Hepatocyte (in vitro differentiated cells): Measurements from ENCODE around the gene XPNPEP1. TPM values are rescaled to one million over a fixed set of nuclear protein-coding genes. Genes with fewer than 3 reads are reported as not detected.

Source experiments
- DNase-seq: peaks from one replicate; pipeline ENCODE4 v3.0.0-alpha.2; 2016; ENCODE audit warnings: low spot score
- H2AFZ ChIP-seq: fragments of 200-600 bp; sonication (generic); 2 replicates; pipeline ENCODE4 v1.6.0; 2016; ENCODE audit warnings: antibody characterized with exemption, mild to moderate bottlenecking
- H3K27ac ChIP-seq: fragments of 200-600 bp; sonication (generic); 2 replicates; pipeline ENCODE4 v1.5.1; 2016; ENCODE audit warnings: mild to moderate bottlenecking
- H3K27me3 ChIP-seq: fragments of 200-600 bp; sonication (generic); 2 replicates; pipeline ENCODE4 v1.6.1; 2016
- H3K36me3 ChIP-seq: fragments of 200-600 bp; sonication (generic); replicated peaks from 2 replicates; pipeline ENCODE4 v1.5.1; 2016; ENCODE audit warnings: low read depth; ENCODE audit not compliant: insufficient read depth
- H3K4me1 ChIP-seq: fragments of 200-600 bp; sonication (generic); 2 replicates; pipeline ENCODE4 v1.5.1; 2016; ENCODE audit warnings: mild to moderate bottlenecking, moderate library complexity; ENCODE audit not compliant: insufficient read depth
- H3K4me2 ChIP-seq: fragments of 200-600 bp; sonication (generic); 2 replicates; pipeline ENCODE4 v1.6.0; 2016
- H3K4me3 ChIP-seq: fragments of 200-600 bp; sonication (generic); 2 replicates; pipeline ENCODE4 v1.5.1; 2016; ENCODE audit warnings: mild to moderate bottlenecking
- H3K79me2 ChIP-seq: fragments of 200-600 bp; sonication (generic); 2 replicates; pipeline ENCODE4 v1.6.0; 2017; ENCODE audit warnings: mild to moderate bottlenecking
- H3K9me2 ChIP-seq: fragments of 200-600 bp; sonication (generic); replicated peaks from 2 replicates; pipeline ENCODE4 v1.6.0; 2017; ENCODE audit warnings: mild to moderate bottlenecking; ENCODE audit not compliant: insufficient read depth
- H3K9me3 ChIP-seq: fragments of 200-600 bp; sonication (generic); 2 replicates; pipeline ENCODE4 v1.5.1; 2016; ENCODE audit warnings: low read depth, mild to moderate bottlenecking
- H4K20me1 ChIP-seq: fragments of 200-600 bp; sonication (generic); 2 replicates; pipeline ENCODE4 v1.6.0; 2016; ENCODE audit warnings: mild to moderate bottlenecking; ENCODE audit not compliant: insufficient read depth, poor library complexity, severe bottlenecking
- CTCF ChIP-seq: fragments of 200-600 bp; sonication (generic); IDR thresholded peaks from 2 replicates; pipeline ENCODE4 v1.5.1; 2016; ENCODE audit warnings: antibody characterized with exemption, mild to moderate bottlenecking; ENCODE audit not compliant: poor library complexity
- EZH2 ChIP-seq: fragments of 200-600 bp; sonication (generic); IDR thresholded peaks from 2 replicates; pipeline ENCODE4 v1.6.1; 2016; ENCODE audit warnings: antibody characterized with exemption, mild to moderate bottlenecking, borderline replicate concordance
- EZH2phosphoT487 ChIP-seq: fragments of 200-600 bp; sonication (generic); IDR thresholded peaks from one replicate; pipeline ENCODE4 v1.6.1; 2018; ENCODE audit warnings: antibody characterized with exemption, mild to moderate bottlenecking, low read depth, moderate library complexity; ENCODE audit not compliant: unreplicated experiment, severe bottlenecking
- WGBS: methylation state at CpG from one replicate; pipeline ENCODE4 v1.1.6; 2016; ENCODE audit warnings: low lambda C conversion rate; ENCODE audit errors: missing lambda C conversion rate; 5-methylcytosine and 5-hydroxymethylcytosine counted together
- polyA plus RNA-seq: library from polyadenylated mRNA; unstranded; fragments of >200 nt; fragmentation: Nextera tagmentation; extraction: Ambion mirVana; gene quantifications from 2 replicates; pipeline ENCODE4 v1.2.1, GENCODE V29; 2016
- total RNA-seq: library from RNA; depleted of rRNA; stranded (reverse); fragments of >200 nt; gene quantifications from 2 replicates; pipeline ENCODE4 v1.2.3, GENCODE V29; 2014

Gene XPNPEP1
- total and polyA plus RNA-seq, 2 experiments from 2014 or later = 55.5 to 99.4 TPM

GRCh38 chr10:109966961-109967738 is 43.8 kb upstream of the XPNPEP1 start:
- Histone ChIP-seq H2AFZ (peak overlapping the region; percentile 16), H3K4me2 (peak overlapping the region; percentile 66), H4K20me1 (no peaks in the 10 kb centered on the region), H3K27ac (peak overlapping the region; percentile 88), H3K9me3 (no peaks in the 10 kb centered on the region), H3K4me1 (peaks cover 67% of the 10 kb centered on the region), H3K36me3 (no peaks in the 10 kb centered on the region), H3K27me3 (no peaks in the 10 kb centered on the region), H3K4me3 (no peak overlapping the region), H3K79me2 (no peaks in the 10 kb centered on the region), H3K9me2 (no peaks in the 10 kb centered on the region)
- peak; percentile 49 for DNase-seq
- no peak for TF ChIP-seq EZH2phosphoT487
- TF ChIP-seq CTCF = no peak
- 16% methylated on average over 9 of the region's 9 CpGs for WGBS

GRCh38 chr10:109964318-109964717 is 41.0 kb upstream of the XPNPEP1 start:
- H3K4me2 ChIP-seq = no peak overlapping the region
- 90% methylated on average over 10 of the region's 10 CpGs for WGBS
- H3K36me3 ChIP-seq = no peaks in the 10 kb centered on the region
- H4K20me1 ChIP-seq = no peaks in the 10 kb centered on the region
- H3K9me2 ChIP-seq = no peaks in the 10 kb centered on the region
- H2AFZ ChIP-seq = no peak overlapping the region
- H3K4me1 ChIP-seq = peaks cover 60% of the 10 kb centered on the region
- TF ChIP-seq CTCF (no peak), EZH2 (no peak), EZH2phosphoT487 (no peak)
- no peaks in the 10 kb centered on the region for H3K79me2 ChIP-seq
- no peak overlapping the region for H3K4me3 ChIP-seq
- no peaks in the 10 kb centered on the region for H3K27me3 ChIP-seq
- no peak overlapping the region for H3K27ac ChIP-seq
- H3K9me3 ChIP-seq = no peaks in the 10 kb centered on the region
- DNase-seq = no peak

GRCh38 chr10:109963439-109963838 is 40.1 kb upstream of the XPNPEP1 start:
- peaks cover 52% of the 10 kb centered on the region for H3K4me1 ChIP-seq
- no peaks in the 10 kb centered on the region for H3K36me3 ChIP-seq
- H3K4me2 ChIP-seq = no peak overlapping the region
- DNase-seq = no peak
- no peaks in the 10 kb centered on the region for H3K9me3 ChIP-seq
- H3K27me3 ChIP-seq = no peaks in the 10 kb centered on the region
- H2AFZ ChIP-seq = no peak overlapping the region
- no peak overlapping the region for H3K27ac ChIP-seq
- whole genome bisulfite sequencing = 46% methylated on average over 5 of the region's 5 CpGs
- no peaks in the 10 kb centered on the region for H3K9me2 ChIP-seq
- H3K79me2 ChIP-seq = no peaks in the 10 kb centered on the region
- no peaks in the 10 kb centered on the region for H4K20me1 ChIP-seq
- TF ChIP-seq EZH2phosphoT487 (no peak), EZH2 (no peak), CTCF (no peak)
- no peak overlapping the region for H3K4me3 ChIP-seq
